ENCODE results near the gene DCDC2C.

The DCDC2C gene

DNA sequence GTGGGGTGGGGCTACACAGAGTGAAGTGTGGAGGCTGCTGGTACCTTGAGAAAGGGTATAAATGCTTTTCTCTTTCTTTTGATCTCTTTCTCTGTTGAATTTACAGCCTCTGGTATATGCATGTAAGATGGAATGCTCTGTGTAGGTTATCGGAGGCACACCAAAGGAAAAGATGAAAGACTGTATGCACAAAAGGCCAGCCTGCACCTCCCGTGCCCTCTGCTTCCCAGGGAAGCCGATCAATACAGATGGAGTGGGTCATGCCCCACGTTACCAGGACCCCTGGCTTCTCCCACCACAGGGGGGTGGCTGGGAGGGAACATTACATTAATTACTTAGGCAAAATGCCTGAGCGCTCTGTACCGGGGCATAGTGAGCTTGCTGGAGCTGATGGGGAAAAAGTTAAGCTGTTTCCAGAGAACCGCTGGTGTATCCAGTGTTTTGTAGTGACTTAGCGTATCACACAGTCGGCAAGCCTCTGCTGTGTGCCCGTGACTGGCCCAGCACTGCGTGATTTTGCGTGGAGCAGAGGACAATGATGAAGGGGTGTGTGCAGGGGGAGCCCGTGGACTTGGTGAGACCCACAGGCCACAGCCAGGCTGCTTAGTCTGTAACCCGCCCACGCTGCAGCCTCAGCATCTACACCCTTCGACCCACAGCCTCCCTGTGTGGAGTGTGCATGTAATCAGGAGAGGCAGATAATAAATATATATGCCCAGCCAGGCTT lies 37.3 kb upstream of the DCDC2C start:
- H3K4me3 ChIP-seq (ENCODE audit: low read depth, low read length) = no peak overlapping the region
- TF ChIP-seq, protein P1, sequence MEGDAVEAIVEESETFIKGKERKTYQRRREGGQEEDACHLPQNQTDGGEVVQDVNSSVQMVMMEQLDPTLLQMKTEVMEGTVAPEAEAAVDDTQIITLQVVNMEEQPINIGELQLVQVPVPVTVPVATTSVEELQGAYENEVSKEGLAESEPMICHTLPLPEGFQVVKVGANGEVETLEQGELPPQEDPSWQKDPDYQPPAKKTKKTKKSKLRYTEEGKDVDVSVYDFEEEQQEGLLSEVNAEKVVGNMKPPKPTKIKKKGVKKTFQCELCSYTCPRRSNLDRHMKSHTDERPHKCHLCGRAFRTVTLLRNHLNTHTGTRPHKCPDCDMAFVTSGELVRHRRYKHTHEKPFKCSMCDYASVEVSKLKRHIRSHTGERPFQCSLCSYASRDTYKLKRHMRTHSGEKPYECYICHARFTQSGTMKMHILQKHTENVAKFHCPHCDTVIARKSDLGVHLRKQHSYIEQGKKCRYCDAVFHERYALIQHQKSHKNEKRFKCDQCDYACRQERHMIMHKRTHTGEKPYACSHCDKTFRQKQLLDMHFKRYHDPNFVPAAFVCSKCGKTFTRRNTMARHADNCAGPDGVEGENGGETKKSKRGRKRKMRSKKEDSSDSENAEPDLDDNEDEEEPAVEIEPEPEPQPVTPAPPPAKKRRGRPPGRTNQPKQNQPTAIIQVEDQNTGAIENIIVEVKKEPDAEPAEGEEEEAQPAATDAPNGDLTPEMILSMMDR (IDR thresholded peaks at IDR 0.05; ENCODE audit: low read depth, low read length) = no peak
- no peak for DNase-seq (ENCODE audit: low read depth, low spot score)
- in situ Hi-C loops (cut with HindIII; ENCODE audit: low sequenced_read_pairs) = no loop called here

DNA sequence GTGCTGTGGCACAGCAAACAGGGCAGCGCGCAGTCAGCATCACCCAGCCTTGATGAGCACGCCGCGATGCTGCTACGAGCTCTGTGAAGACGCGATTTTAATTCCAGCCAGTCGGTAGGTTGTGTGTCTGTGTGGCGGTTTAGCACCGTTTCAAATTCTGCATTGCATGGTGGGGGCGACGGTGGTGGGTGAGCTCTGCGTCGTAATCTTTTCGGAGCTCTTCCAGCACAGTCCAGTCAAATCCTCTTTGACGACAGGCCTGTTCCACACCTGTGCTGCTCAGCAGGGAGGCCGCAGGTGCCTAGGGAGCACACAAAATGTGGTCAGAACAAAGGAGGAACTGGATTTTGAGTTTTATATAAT lies 36.8 kb upstream of the DCDC2C start:
- in situ Hi-C loops (cut with HindIII; ENCODE audit: low sequenced_read_pairs) = no loop called here
- no peak for DNase-seq (ENCODE audit: low read depth, low spot score)
- TF ChIP-seq, protein P1 (IDR thresholded peaks at IDR 0.05; ENCODE audit: low read depth, low read length) = no peak
- H3K4me3 ChIP-seq (ENCODE audit: low read depth, low read length) = no peak overlapping the region

DNA sequence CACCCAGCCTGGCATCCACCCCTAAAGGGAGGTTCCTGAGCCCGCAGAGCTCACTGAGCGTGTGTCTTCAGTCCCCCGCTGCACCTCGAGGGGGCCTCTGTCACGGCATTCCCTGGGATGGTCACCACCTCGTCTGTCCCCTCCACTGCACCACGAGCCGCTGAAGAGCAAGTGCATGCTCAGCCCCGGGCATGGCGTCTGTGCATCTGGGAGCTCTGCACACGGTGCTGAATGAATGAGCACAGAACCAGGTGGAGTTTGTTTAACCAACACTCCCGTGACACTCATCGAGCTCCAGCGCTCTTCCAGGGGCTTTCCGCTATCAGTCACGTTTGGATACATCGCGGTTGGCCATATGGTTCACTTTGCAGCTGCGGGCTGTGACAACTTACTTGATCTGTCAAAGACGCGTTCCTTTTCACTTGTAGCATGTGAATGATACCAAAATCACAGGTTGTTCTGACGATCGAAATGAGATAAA lies 36.2 kb upstream of the DCDC2C start:
- TF ChIP-seq, protein P1 (IDR thresholded peaks at IDR 0.05; ENCODE audit: low read depth, low read length) = no peak
- no peak for DNase-seq (ENCODE audit: low read depth, low spot score)
- in situ Hi-C loops (cut with HindIII; ENCODE audit: low sequenced_read_pairs) = no loop called here
- no peak overlapping the region for H3K4me3 ChIP-seq (ENCODE audit: low read depth, low read length)

DNA sequence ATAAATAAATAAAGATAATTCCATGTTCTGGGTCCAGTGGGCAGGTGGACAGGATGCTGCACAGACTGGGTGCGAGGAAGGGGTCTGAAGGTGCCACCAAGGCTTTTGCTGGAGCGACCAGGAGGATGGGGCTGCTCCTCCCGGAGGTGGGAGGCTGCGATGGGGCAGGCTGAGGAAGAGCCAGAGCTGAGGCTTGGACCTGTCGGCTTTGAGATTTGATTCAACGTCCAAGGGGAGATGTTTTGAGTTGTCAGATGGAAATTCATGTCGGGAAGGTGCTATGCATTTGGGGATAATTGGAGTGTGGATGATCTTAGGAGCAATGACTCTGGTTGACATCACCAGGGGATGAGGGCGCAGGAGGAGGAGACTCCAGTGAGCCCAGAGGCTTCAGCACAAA lies 33.7 kb upstream of the DCDC2C start:
- no peak overlapping the region for H3K4me3 ChIP-seq (ENCODE audit: low read depth, low read length)
- TF ChIP-seq, protein P1 (IDR thresholded peaks at IDR 0.05; ENCODE audit: low read depth, low read length) = no peak
- DNase-seq (ENCODE audit: low read depth, low spot score) = no peak
- in situ Hi-C loops (cut with HindIII; ENCODE audit: low sequenced_read_pairs) = no loop called here

DNA sequence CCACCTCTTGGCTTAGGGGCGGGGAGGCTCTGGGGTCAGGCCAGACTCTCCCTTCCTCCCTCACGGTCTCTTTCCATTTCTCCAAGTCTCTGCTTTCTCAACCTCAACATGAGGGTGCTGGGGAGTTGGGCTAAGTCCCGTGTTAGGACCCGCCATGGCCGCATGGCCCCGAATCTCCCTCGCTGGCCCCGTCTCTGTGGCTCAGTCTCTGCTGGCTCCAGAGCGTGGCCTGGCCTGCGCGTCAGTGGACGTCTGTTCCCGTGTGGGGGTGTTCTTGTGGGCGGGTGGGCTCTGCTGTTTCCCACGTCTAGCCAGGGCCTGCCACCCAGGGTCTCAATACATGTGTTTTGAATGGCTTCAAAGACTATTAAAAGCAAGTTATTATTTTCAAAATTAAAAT lies 33.0 kb upstream of the DCDC2C start:
- in situ Hi-C loops (cut with HindIII; ENCODE audit: low sequenced_read_pairs) = no loop called here
- TF ChIP-seq, protein P1 (IDR thresholded peaks at IDR 0.05; ENCODE audit: low read depth, low read length) = no peak
- no peak for DNase-seq (ENCODE audit: low read depth, low spot score)
- no peak overlapping the region for H3K4me3 ChIP-seq (ENCODE audit: low read depth, low read length)

DNA sequence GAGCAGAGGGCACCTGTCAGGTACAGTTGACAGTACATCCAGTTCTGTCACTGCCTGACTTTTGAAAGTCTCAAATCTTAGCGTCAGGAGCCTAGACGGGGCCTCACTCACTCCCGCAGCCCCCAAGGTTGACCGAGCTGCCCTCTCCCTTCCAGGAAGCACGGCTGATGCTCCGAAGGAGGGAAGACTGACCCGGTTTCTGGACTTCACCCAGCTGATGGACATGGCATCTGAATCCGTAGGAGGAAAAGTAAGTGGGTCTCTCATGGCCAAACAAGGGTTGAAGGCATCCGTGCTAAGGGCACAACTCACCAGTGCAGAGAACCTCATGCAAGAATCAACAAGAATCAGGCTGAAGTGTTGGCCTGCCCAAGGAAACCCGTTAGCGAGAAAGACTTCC lies 32.4 kb upstream of the DCDC2C start:
- in situ Hi-C loops (cut with HindIII; ENCODE audit: low sequenced_read_pairs) = no loop called here
- no peak for DNase-seq (ENCODE audit: low read depth, low spot score)
- no peak overlapping the region for H3K4me3 ChIP-seq (ENCODE audit: low read depth, low read length)
- TF ChIP-seq, protein P1 (IDR thresholded peaks at IDR 0.05; ENCODE audit: low read depth, low read length) = no peak

All from astrocyte of the spinal cord (primary cell).